Measurements from ENCODE around the gene CDCA4. TPM values are rescaled to one million over a fixed set of nuclear protein-coding genes. Genes with fewer than 3 reads are reported as not detected.
A peak's percentile ranks its signal among the peaks of the same experiment; 100 is the strongest.

CDCA4 gene
- total RNA-seq, 1 donor = 41.1 TPM

DNA sequence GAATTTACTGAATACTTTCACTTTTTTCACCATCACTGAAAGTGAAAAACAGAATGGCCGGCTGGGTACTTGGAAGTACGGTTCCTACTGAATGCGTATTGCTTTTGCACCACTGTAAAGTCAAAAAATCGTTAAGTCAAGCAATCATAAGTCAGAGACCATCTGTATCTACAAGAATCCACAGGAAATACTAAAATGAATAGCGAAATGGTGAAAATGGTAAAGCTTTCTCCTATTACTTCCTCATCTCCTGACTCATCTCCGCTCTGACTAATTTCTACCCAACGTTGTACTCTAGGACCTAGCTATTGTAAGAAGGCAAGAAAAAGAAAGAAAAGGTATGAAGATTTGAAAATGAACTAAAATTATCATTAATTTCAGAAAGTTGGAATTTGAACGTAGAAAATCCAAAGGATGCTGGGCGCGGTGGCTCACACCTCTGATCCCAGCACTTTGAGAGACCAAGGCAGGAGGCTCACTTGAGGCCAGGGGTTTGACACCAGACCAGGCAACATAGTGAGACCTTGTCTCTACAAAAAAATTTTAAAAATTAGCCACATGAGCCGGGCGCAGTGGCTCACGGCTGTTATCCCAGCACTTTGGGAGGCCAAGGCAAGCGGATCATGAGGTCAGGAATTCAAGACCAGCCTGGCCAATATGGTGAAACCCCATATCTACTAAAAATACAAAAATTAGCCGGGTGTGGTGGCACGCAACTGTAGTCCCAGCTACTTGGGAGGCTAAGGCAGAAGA is 5.3 kb upstream of the CDCA4 start:
- DNase-seq (ENCODE audit: low read depth) = no peak
- no peak overlapping the region for H3K4me3 ChIP-seq (ENCODE audit: low read depth, low read length)
- TF ChIP-seq, protein P1, sequence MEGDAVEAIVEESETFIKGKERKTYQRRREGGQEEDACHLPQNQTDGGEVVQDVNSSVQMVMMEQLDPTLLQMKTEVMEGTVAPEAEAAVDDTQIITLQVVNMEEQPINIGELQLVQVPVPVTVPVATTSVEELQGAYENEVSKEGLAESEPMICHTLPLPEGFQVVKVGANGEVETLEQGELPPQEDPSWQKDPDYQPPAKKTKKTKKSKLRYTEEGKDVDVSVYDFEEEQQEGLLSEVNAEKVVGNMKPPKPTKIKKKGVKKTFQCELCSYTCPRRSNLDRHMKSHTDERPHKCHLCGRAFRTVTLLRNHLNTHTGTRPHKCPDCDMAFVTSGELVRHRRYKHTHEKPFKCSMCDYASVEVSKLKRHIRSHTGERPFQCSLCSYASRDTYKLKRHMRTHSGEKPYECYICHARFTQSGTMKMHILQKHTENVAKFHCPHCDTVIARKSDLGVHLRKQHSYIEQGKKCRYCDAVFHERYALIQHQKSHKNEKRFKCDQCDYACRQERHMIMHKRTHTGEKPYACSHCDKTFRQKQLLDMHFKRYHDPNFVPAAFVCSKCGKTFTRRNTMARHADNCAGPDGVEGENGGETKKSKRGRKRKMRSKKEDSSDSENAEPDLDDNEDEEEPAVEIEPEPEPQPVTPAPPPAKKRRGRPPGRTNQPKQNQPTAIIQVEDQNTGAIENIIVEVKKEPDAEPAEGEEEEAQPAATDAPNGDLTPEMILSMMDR (IDR thresholded peaks at IDR 0.05; ENCODE audit: insufficient read depth, low read length) = no peak

DNA sequence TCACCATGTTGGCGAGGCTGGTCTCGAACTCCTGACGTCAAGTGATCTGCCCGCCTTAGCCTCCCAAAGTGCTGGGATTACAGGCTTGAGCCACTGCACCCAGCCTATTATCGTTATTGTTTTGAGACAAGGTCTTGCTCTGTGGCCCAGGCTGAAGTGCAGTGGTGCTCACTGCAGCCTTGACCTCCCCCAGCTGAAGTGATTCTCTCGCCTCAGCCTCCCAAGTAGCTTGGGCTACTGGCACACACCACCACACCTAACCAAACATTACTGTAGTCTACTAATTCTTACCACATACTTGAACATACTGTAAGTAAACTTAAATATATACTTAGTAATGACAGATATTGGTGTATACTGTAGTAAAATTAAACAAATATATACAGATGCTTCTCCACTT is 4.5 kb upstream of the CDCA4 start:
- no peak for DNase-seq (ENCODE audit: low read depth)
- no peak overlapping the region for H3K4me3 ChIP-seq (ENCODE audit: low read depth, low read length)
- TF ChIP-seq, protein P1 (IDR thresholded peaks at IDR 0.05; ENCODE audit: insufficient read depth, low read length) = no peak

DNA sequence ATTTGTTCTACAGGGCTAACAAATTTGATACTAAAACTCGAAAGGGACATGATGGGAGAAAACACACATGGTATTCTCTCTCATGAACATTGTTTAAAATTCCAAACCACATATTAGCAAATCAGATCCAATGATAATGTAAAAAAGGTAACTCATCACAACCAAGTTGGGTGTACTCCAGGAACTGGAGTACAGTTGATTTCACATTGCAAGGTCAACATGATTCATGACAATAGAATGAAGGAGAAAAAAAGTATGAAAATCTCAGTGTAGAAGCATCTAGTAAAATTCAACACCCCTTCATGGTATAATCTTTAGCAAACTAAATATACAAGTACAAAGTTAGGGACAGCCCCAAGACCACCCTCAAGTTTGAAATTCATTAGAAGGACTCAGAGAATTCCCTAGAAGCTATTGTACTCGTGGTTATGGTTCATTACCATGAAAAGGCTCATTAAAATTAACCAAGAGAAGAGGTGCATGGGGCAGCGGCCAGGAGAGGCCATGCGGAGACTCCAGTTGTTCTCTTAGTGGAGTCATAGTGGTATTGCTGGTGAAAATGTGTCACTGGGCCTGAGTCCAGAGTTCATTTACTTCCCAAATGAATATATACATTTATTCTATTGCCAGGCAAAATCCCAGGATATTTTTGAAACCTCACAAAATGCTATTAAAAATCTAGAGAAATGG is 3.1 kb upstream of the CDCA4 start:
- TF ChIP-seq, protein P1 (IDR thresholded peaks at IDR 0.05; ENCODE audit: insufficient read depth, low read length) = no peak
- DNase-seq (ENCODE audit: low read depth) = peak; percentile 47
- no peak overlapping the region for H3K4me3 ChIP-seq (ENCODE audit: low read depth, low read length)

DNA sequence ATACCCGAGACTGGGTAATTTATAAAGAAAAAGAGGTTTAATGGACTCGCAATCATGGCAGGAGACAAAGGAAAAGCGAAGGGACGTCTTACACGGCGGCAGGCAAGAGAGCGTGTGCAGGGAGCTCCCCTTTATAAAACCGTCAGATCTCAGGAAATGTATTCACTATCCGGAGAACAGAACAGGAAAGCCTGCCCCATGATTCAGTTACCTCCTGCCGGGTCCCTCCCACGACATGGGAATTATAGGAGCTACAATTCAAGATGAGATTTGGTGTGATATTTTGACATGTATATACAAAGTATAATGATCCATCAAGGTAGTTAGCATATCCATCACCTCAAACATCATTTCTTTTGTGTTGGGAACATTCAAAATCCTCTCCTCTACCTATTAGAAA is 2.3 kb upstream of the CDCA4 start:
- DNase-seq (ENCODE audit: low read depth) = no peak
- TF ChIP-seq, protein P1 (IDR thresholded peaks at IDR 0.05; ENCODE audit: insufficient read depth, low read length) = no peak
- H3K4me3 ChIP-seq (ENCODE audit: low read depth, low read length) = no peak overlapping the region

DNA sequence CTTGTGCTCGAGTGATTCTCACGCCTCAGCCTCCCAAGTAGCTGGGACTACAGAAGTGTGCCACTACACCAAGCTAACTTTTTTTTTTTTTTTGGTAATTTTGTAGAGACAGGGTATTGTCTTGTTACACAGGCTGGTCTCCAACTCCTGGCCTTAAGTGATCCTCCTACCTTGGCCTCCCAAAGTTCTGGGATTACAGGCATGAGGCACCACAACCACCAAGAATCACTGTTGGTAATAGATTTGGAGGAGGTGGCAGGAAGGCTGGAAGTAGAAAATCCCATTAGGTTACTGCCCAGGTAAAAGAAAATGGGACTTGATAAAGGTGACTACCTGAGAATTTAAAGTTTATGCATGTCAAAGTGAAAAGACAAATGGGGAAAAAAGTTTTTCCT is 1.4 kb upstream of the CDCA4 start:
- DNase-seq (ENCODE audit: low read depth) = no peak
- peak overlapping the region; percentile 86 for H3K4me3 ChIP-seq (ENCODE audit: low read depth, low read length)
- TF ChIP-seq, protein P1 (IDR thresholded peaks at IDR 0.05; ENCODE audit: insufficient read depth, low read length) = no peak

DNA sequence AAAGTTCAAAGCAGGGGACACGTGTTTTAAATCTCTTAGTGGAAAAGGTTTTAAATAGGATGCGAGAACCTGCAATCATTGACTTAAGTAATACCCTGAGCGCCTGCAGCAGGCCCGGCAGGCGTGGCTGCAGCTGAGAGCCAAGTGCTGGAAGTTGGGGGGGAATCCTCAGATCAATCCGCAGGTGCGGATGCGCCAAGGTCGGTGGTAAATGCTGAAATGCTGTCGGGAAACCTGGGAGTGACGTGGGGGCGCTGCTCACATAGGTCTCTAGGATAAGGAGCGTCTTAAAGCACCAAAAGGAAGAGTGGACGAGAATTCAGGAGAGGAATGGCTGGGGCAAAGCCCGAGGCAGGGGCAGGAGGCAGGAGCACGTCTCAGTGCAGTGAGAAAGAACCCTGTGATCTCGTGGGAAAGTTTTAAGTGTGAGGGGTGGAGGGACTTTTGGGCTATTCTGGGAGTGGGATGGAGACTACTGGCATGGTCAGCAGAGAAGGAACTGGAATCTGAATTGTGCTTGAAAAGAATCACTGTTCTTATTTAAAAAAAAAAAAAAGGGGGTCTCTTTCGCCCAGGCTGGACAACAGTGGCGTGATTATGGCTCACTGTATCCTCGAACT is 883 bp upstream of the CDCA4 start:
- TF ChIP-seq, protein P1 (IDR thresholded peaks at IDR 0.05; ENCODE audit: insufficient read depth, low read length) = no peak
- no peak for DNase-seq (ENCODE audit: low read depth)
- peak overlapping the region; percentile 86 for H3K4me3 ChIP-seq (ENCODE audit: low read depth, low read length)
